K562 (cell line): Measurements from ENCODE around the gene FBXO27. TPM values are rescaled to one million over a fixed set of nuclear protein-coding genes. Genes with fewer than 3 reads are reported as not detected.

Source experiments
- CBFA2T3 ChIP-seq: fragments of 450-650 bp; IDR thresholded peaks from 2 replicates; pipeline ENCODE4 v1.6.1; 2017
- ELK3 ChIP-seq: fragments of 450-650 bp; formaldehyde crosslinking; IDR thresholded peaks from 2 replicates; pipeline ENCODE4 v1.4.0; 2020; ENCODE audit warnings: mild to moderate bottlenecking
- ESRRA ChIP-seq: fragments of 450-650 bp; IDR thresholded peaks from 2 replicates; pipeline ENCODE4 v1.6.1; 2014; ENCODE audit warnings: low read depth, mild to moderate bottlenecking, moderate library complexity, borderline replicate concordance
- HSF4 ChIP-seq: fragments of 250-450 bp; sonication (Bioruptor Pico); IDR thresholded peaks from 2 replicates; pipeline ENCODE4 v2.1.2; 2022; ENCODE audit warnings: mild to moderate bottlenecking, moderate library complexity, borderline replicate concordance
- L3MBTL2 ChIP-seq: fragments of 450-650 bp; IDR thresholded peaks from 2 replicates; pipeline ENCODE4 v1.6.1; 2016; ENCODE audit warnings: mild to moderate bottlenecking, moderate library complexity
- SAP30 ChIP-seq: fragments of 200-600 bp; sonication (generic); IDR thresholded peaks from 2 replicates; pipeline ENCODE4 v1.6.1; 2012; ENCODE audit warnings: borderline replicate concordance, low read depth, mild to moderate bottlenecking, moderate library complexity, low read length, control low read depth, inconsistent platforms; ENCODE audit not compliant: insufficient read depth, poor library complexity, severe bottlenecking
- SP1 ChIP-seq: sonication (generic); formaldehyde crosslinking; IDR thresholded peaks from 2 replicates; pipeline ENCODE4 v1.8.1; 2022; ENCODE audit warnings: mild to moderate bottlenecking, missing genetic modification reagents
- ZBTB7A ChIP-seq: IDR thresholded peaks from 2 replicates; pipeline ENCODE4 v1.6.1; 2011; ENCODE audit warnings: low read depth, mild to moderate bottlenecking, low read length, moderate library complexity, borderline replicate concordance; ENCODE audit not compliant: control insufficient read depth
- ZNF407 ChIP-seq: fragments of 450-650 bp; IDR thresholded peaks from 2 replicates; pipeline ENCODE4 v1.6.1; 2016; ENCODE audit warnings: low read depth
- ZNF584 ChIP-seq: fragments of 200-800 bp; sonication (Bioruptor generic); IDR thresholded peaks from 2 replicates; pipeline ENCODE4 v1.6.1; 2016; ENCODE audit warnings: low read depth, mild to moderate bottlenecking, missing genetic modification characterization, missing compliant biosample characterization
- polyA plus RNA-seq, 8 experiments: library from polyadenylated mRNA; depleted of rRNA in 4 of 8; stranded (reverse) in 5 of 8; unstranded in 3 of 8; fragments of >200 nt; fragmentation: Nextera tagmentation in 2 of 8; fragmentation: Illumina TruSeq in 1 of 8; extraction: Ambion mirVana in 2 of 8; extraction: Trizol in 1 of 8; gene quantifications; 2 replicates each; pipeline versions ENCODE4 v1.2.1 to v1.2.3, GENCODE V29; 2011 to 2014; ENCODE audit warnings: inconsistent platforms in 1 of 8, missing spikeins in 1 of 8
- total RNA-seq, 7 experiments: library from RNA; depleted of rRNA in 6 of 7; stranded (reverse); fragments of >200 nt in 6 of 7; fragmentation: Illumina TruSeq in 2 of 7; extraction: Trizol in 2 of 7; gene quantifications; 2 replicates each; pipeline versions ENCODE4 v1.2.1 to v1.2.3, GENCODE V29; 2011 to 2021; ENCODE audit warnings: low replicate concordance in 1 of 7

The FBXO27 gene
- total and polyA plus RNA-seq, 9 of the 15 experiments (the other 6 are each of a cell fraction or from before 2014, with no cell fraction given): 1.8 to 11.0 (median 6.3) TPM

GRCh38 chr19:39032063-39032918, at the start of gene FBXO27 (continued):
- TF ChIP-seq ZNF584 (CRISPR knock-in tag) (no peak), ZNF407 (no peak), L3MBTL2 (peak; percentile 30; the same call in 1 of the 2 replicates), CBFA2T3 (0 out of 2 replicates have a peak, but pooled peaks have one; percentile 11), SAP30 (peak; percentile 21), ESRRA (no peak), ELK3 (CRISPR knock-in tag) (no peak), HSF4 (CRISPR knock-in tag) (no peak), SP1 (CRISPR knock-in tag) (no peak), ZBTB7A (peak; percentile 20; the same call in 1 of the 2 replicates)
